GM19043 (cell line): ENCODE data around the gene DSCAML1.

Source experiments
- ATAC-seq: cut with Tn5 transposase; IDR thresholded peaks from one replicate; pipeline ENCODE4 v1.9.1; 2021; ENCODE audit warnings: low read depth; ENCODE audit not compliant: unreplicated experiment

The DSCAML1 gene

GRCh38 chr11:117441146-117441975 is 355.7 kb downstream of the DSCAML1 start:
- ATAC-seq = no peak

DNA sequence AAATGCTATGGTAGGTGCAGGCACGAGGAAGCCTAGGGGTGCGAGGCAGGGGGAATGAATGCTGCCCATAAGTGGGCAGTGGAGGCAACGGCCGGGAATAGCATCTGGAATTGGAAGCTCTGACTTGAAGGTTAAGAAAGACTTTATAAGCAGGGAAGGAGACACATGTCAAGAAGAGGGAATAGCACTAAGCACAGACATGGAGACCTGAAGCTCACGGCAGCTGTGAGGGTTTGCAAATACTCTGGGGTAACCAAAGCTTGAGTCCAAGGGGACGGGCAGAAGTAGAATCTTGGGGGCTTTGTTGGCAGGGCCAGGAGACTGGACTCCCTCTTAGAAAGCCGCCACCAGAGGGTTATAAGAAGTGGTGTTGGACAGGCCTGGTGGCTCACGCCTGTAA is 356.8 kb downstream of the DSCAML1 start:
- ATAC-seq = no peak

DNA sequence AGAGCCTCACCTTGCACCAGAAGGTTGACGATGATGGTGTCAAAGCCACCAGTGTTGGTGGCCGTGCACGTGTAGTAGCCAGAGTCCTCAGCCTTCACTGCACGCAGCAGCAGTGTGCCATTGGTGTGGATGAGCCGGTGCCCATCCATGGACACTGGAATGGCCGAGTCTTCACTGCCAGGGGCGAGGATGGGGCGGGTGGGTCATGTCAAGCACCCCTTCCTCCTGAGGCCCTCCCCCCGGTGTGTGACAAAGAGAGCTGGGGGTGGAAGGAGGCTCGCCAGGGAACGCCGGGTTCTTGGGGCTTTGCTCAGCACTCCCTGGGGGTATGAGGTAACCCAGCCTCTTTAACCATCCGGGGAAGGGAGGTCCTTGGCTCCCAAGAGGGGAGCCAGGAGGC is 357.8 kb downstream of the DSCAML1 start:
- ATAC-seq = no peak

DNA sequence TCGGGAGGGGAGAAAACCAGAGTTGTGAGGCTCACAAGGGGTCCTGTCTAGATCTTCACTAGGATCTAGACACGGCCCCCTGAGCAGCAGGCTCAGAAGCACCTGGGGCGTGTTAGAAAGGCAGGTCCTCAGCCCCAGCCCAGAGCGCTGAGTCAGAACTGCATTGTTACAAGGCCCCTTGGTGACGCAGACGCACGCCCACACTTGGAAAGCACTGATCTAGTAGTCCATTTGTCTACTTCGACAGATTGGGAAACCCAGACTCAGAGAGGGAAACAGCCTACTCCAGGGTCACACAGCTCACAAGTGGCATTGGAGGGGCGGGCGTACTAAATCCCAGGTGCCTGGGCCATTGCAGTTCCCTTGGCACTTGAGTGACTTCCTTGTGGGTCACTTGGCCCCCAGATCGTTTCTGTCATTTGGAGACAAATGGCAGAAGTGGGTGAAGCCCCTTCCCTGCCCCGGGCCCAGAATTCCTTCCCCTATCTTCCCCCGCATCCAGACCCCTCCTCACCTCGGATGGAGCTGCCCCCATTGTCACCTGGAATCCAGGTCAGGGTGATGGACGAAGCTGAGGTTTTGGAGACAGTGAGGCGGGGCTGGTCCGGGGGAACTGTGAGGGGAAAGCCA is 358.5 kb downstream of the DSCAML1 start:
- ATAC-seq = no peak

DNA sequence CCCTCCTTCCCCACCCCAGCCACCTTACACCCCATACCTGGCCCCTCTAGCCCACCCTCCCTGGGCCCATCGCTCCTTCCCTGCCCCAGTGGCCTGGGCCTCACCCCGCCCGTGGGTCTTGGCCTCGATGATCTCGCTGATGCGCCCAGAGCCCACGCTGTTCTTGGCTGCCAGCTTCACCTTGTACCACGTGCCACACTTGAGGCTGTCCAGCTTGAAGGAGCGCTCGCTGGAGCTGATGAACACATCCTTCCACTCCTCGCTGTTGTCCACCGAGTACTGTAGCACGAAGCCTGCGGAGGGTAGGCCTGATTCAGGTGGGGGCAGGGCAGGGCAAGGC is 359.3 kb downstream of the DSCAML1 start:
- no peak for ATAC-seq

- ATAC-seq = no peak
Observed at GRCh38 chr11:117437041-117437790, 359.8 kb downstream of the DSCAML1 start.

DNA sequence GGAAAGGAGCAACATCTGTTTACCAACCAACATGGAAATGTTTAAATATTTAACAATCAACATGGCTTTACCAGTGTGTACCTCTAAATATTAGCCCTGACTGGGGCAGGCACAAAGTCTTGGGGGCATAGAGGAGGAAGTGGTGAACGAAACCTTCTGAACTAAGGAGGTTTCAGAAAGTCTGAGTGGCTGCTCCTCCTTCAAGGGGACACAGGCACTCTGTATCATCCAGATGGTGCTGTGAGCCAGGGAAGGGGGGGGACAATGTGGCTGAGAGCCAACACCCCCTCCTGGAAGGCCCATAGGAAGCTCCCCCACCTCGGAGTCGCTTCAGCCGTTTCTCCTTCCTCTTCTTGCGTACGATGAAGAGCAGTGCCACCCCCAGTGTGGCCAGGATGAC is 361.7 kb downstream of the DSCAML1 start:
- ATAC-seq = no peak

- ATAC-seq = no peak
Observed at GRCh38 chr11:117434481-117434880, 362.5 kb downstream of the DSCAML1 start.

- no peak for ATAC-seq
Observed at GRCh38 chr11:117433717-117434116, 363.3 kb downstream of the DSCAML1 start.

- no peak for ATAC-seq
Observed at GRCh38 chr11:117431436-117431835, 365.6 kb downstream of the DSCAML1 start.

DNA sequence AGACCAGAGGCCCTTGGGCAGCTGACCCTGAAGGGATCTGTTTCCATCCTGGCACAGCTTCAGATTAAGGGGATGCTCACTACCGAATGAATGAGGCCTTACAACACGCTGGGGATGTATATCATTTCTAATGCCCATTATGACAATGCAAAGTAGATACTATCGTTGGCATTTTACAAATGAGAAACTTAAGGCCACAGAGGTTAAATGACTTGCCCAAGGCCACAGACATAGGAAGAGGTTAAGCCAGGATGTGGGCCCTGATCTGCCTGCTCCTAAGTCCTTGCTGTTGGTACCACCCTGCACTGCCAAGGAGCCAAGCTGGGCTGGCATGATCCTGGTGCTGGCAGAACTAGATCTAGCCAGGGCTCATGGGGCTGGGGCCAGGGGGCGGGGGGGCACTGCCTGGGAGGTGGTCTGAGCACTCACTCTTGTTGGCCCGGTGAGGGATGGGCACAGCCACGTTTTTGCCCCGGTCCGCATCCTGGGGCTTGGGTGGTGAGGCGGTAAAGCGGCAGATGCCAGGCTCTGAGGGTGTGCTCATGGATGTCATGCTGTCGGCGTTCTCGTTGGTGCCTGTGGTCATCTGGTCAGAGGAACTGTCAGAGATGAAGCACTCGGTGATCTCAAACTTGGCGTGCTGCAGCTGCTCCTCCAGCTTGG is 366.6 kb downstream of the DSCAML1 start:
- no peak for ATAC-seq

GRCh38 chr11:117428856-117429229 is 368.2 kb downstream of the DSCAML1 start:
- no peak for ATAC-seq

GRCh38 chr11:117428186-117428855 is 368.7 kb downstream of the DSCAML1 start:
- ATAC-seq = no peak

DNA sequence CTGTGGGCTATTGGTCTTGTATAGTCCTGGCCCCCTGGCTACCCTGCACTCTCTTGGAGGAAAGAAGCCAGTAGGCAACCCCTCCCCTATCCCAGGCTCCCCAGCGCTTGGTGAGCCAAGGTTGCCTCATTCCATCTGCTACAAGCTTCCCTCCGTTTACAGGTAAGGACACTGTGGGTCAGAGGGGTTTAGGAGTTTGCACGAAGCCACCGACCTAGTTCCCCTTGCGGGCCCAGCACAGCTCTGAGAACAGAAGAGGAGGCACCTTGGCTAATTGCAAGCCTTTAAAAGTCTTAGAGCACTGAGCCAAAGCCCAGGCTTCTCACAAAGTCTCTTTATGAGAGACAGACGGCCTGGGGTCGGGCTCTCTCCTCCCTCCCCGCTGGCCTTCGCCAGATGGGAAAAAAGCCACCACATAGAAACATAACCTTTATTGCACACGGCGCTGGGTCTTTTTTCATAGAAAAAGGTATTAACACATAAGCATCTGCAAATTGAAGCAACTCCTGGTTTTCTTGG is 369.6 kb downstream of the DSCAML1 start:
- ATAC-seq = no peak

GRCh38 chr11:117426941-117427340 is 370.1 kb downstream of the DSCAML1 start:
- no peak for ATAC-seq

- ATAC-seq = no peak
Observed at GRCh38 chr11:117426297-117426685, 370.7 kb downstream of the DSCAML1 start.

DNA sequence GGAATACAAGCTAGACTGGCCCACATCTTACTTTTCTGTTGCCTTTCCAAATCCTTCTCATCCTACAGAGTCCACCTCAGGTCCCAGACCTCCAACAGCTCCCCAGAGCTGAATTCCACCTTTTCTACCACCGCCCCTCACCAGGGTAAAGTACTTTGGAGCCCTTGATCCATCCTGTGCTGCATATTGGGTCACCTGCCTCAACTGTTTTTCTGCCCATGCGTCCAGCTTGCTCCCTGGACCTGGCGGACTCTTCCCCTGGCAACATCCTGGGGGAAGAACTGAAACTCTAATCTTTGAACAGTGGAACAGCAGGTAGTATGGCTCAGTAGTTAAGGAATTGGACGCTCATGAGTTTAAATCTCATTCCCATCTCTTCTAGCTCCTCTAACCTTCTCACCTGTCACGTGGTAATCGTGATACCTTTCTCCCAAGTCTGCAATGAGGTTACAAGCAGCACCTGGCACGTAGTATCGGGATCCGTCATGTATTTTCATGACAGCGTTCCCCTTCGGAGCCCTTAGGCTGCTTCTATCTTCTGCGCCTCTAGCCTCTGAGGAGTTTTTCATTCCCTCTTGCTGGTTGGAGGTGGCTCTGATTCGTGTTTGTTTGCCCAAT is 371.2 kb downstream of the DSCAML1 start:
- ATAC-seq = no peak

GRCh38 chr11:117424781-117425180 is 372.2 kb downstream of the DSCAML1 start:
- no peak for ATAC-seq

GRCh38 chr11:117423046-117423575 is 373.9 kb downstream of the DSCAML1 start:
- ATAC-seq = no peak

- no peak for ATAC-seq
Observed at GRCh38 chr11:117421476-117421875, 375.5 kb downstream of the DSCAML1 start.
